ENCODE results near the gene DGKZ.
A peak's percentile ranks its signal among the peaks of the same experiment; 100 is the strongest.

The DGKZ gene

DNA sequence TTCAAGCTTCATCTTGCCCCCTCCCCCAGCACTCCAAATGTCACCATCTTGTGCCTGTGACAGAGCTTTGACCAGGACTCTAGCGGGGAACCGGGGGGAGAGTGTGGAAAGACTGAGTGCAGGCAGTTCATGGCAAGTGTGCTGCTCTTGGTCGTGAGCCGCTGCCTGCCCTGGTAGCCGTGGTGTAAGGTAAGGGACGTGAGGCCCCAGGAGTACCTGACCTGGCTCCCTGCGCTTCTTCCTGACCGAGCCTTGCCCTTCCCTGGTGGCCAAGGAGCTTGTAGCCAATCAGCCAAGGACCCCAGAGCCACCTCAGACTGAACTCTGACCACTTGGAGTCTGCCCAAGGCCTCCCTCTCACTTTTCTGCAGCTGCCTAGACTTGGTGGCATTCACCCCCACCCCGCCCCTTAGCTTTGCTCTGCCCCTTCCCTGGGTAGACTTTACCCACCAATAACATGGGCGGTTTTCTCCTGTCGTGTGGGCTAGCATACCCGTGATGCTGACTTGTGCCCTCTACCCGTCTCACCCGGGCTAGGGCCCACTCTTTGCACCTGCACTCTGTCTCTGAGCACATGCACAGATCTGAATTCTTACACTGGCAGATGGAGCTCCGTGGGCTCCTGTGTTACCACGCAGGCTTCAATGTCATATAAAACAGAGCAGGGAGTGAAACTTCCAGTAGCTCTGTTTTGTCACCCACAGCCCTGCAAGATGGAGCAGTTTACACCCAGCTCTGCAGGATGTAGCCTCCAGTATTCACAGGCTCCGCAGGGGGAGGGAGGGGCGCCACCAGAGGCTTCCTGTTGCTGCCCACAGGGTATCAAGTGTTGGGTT lies 1.5 kb downstream of the DGKZ start:
- DNase-seq = no peak

DNA sequence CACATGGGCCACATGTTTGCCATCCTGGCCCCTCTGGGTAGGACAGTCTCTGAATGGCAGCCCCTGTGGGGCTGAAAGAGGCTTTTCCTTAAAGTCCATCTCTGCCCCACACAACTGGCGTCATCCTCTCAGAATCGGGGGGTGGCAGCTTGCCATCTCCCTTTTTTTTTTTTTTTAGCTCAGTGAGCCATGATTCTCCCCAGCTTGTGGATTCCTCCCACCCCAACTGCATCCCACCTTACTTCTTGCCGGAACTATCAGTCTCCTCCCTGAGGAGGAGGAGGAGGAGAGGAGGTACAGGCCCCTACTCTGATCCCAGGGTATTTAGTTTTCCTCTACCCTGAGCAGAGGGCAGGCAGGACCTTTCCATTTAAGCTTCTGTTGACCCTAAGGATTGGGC lies 3.4 kb downstream of the DGKZ start:
- no peak for DNase-seq

DNA sequence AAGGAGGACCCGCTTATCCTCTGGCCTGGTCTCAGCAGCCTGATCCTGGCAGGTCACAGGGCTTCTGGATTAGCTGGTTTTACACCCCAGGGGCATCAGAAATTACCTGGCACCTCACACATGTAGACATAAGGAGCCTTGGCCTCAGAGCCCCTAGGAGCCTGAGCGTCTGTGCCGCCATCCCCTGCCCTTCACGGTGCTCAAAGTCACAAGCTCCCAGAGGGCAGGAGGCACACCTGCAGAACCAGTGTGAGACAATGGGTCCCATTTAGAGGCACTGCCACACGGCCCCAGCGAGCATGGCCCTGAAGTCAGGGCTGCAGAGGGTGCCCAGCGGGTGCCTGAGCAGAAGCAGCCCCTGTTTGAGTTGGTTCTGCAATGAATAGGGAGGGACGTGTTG lies 3.9 kb downstream of the DGKZ start:
- no peak for DNase-seq

DNA sequence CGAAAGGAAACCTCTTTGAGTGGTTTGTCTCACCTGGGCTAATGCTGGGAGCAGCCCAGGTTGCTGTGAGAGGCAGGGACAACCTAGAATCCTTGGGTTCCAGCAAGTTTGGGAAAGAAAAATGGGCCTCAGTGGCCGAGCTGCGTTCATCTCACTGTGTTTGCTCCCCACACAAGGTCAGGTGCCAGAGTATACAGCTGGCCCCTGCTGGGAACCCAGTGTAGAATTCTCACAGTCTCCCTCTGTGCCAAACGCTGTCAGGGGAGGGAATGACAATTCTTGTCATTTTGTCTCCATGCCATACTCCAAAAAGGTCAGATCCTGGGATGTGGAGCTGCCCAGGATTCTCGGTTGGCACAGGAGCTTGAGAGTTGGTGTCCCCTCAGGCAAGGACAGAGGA lies 4.3 kb downstream of the DGKZ start:
- DNase-seq = no peak

DNA sequence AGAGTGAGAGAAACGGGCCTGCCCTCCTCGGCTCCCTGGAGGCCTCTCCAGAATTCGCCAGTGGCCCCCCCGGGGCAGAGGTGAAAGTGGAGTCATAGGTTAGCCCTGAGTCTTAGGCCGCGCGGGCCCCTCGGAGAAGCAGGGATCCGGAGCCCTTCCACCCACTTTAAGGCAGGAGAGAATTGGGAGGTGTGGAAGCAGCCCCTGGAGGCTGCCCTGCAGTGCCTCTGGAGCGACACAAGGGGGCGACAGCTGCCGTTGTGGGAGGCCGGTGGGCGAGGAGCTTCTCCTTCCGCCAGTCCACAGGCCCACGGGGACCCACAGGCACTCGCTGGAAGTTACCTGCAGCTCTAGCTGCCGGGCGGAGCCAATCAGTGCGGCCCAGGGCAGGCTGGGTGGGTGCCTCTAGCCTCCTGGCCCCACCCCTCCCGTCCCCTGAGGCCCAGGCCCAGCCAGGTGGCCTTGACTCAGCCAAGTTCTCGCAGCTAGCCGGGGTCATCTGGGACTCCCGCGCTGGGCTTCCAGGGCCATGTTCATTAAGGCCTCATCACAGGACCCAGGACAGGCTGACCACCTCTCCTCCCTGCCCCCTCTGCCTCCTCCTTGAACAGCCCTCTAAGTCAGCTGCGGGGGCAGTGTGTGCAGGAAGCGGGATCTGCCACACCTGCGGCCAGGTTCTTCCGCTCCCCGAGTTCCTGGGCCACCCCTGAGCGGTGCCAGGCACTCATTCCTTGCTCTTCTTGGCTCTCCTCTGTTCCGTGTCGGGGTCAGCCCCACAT lies 5.0 kb downstream of the DGKZ start:
- DNase-seq = peak in 1 of 2 experiments; percentile 26

DNA sequence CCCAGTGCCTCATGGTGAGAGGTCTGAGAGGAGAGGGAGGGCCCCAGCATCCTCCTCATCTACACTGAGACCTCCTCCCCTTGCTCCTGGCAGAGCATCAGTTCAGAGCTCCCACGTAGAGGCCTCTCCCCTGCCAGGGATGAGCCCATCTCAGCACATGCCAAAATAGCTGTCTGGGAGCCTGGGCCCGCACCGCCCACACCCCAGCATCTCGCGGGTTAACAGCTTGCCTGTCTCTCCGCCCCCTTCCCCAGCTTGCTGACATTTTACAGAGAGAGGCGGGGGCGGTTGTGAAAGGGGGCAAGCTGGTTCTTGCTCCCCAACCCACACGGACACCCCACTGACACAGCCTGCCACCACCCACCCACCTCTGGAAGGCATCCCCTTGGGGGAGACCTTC lies 6.4 kb downstream of the DGKZ start:
- no peak for DNase-seq

DNA sequence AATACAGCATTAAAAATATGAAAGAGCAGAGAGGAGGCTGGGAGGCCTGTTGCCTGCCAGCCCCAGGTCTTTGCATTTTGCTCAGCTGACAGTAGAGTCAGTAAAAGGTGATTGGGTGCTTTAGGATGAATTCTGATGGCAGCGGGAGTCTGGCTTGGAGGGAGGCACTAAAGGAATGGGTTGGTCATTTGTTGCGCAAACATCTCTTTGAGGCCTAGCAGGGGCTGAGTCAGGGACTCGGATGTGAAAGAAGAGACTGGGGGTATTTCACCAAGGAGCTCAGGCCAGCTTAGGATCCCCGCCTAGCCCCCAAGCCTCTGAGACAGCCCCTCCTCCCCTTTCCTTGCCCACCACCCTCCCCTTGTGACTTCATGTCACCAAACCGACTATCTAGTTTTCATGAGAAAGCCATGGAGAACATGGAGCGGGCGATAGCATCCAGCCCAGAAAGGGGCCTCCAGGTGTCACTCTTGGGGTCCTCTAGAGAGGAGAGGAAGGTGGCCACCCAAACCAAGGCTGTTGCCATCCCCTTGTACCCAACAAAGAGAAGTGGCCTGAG lies 9.7 kb downstream of the DGKZ start:
- DNase-seq = no peak

DNA sequence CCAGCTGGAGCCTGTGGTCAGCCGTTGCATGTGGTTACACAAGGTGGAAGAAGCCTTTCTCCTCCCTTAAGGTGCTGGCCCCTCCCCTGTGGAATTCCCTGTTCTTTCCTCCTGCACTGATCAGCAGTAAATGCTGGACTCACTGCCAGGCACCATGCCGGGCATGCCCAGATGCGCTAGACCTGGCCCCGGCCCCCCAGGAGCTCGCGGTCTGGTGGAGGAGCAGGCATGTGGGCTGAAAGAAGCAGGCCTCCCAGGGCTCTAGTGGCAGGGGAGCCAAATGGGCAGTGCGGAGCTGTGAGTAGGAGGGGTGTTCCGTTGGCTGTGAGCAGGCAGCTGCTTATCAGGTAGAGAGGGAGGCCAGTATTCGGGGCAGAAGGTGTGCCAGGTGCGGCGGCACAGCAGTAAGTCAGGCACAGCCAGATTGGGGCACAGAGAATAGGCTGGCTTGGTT lies 10.2 kb downstream of the DGKZ start:
- DNase-seq = no peak

DNA sequence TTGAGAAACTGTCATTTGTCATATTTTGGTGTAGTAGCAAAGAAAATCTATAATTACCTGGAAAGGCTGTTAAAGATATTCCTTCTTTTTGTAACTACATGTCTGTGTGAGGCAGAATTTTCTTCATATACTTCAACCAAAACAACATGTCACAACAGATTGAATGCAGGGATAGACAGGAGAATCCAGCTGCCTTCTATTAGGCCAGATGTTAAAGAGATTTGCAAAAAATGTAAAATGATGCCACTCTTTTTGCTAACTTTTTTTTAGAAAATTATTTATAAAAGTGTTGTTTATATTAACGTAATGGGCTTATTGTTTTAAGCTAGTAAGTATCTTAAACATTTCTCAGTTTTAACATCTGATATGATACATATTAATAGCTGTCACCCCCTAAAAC lies 12.7 kb downstream of the DGKZ start:
- no peak for DNase-seq

DNA sequence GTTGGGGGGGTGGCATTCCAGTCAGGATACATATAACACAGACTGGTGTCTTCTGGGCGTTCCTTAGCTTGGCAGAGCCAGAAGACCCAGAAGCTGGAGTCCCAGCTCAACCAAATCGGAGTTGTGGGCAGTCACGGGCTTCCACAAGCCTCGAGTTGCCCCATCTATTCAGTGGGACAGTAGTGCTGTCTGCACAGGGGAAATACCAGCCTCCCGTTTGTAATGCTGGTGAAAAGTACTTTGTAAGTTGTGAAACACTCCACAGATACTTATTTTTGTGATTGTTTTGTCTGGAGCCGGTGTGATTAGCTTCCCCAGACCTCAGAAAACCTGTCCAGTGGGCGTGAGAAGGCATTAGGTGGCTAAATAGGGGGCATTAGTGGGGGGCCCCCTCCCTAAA lies 13.6 kb downstream of the DGKZ start:
- no peak for DNase-seq

DNA sequence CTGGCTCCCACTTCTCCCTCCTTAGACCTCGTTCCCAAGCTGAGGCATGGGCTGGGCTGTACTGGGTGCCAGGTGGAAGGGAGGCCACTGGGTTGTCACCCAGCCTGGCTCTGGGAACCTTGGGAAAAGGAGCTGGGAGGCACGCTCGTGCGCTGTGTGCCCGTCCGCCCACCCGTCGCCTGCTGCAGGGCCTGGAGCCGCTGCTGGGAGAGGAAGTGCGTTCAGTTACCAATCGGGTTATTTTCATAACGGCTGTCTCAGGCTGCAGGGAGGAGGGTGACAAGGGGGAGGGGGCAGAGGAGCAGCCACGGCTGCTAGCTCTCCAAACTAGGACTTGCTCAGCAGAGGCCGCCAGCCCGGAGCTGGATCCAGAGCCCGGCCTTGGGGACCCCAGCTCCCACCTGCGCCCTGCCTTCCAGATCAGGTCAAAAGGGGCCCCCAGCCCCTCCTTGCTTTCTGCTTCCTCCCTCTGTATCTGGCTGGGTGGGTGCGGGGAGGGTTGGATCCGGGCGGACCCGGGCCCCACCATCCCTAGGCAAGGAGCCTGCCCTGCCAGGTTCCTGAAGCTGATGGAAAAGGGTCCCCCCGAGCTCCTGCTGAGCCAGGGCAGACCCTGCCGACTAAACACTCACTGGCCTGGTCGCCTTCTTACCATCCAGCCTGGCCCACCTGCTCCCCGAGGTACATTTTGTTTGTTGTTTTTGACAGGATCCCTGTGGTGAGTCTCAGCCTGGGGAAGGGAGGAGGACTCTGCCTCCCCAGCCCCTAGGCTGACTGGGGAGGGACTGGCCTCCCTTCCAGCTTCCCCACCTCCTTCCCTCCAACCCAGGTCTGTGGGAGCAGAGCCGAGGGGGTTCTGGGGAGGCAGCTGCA lies 14.3 kb downstream of the DGKZ start:
- no peak for DNase-seq

DNA sequence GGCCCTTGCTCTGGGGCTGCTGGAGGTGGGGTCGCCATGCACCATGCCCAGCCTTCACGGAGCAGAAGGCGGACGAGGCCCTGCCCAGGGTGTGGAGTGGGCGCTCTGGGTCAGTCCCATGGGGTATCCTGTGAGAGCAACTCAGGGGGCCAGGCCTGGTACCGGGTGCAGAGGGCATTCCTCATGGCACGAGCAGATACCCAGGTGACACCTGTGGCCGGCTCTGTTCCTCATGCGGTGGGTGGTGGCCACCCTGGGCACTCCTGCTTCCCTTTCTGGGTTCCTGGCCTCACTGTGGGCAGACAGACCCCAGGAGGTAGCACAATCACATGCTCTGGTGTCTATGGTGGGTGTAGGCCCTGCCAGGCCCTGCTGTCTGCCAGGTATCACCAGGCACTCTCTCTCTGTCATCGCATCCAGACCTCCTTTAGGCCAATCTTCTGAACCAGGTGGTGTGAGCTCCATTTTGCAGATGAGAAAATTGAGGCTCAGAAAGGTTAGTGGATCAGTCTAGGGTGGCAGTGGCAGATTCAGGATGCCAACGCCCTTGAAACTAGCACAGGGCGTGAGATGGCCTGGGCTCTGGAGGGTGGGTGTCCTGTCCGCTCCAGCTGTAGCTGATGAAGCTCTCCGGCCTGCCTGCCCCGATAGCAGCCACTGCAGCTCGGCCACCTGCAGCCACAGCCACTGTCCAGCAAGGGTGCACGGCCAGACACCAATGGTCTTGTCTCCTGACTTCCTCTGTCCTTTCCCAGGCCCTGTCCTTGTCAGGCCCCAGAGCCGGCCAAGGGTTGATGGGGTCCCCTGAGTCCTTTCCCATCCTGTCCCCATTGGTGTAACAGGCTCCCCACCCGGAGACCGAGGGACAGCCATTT lies 15.1 kb downstream of the DGKZ start:
- no peak for DNase-seq

DNA sequence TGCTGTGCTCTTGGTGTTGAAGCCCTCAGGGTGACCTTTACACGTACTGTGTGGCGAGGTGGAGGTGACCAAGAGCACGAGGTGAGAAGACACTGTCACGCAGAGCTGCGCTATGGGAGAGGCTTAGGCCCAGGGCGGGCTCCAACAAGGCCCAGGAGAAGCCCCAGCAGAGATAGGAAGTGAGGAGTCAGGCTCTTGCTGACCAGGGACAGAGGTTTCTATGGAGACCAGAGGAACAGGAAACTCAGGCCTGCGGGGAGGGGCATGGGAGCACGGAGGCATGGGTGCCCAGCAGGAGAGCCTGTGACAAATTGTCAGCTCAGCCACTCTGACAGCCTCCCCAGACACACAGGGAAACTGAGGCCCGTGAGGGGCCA lies 15.8 kb downstream of the DGKZ start:
- no peak for DNase-seq

DNA sequence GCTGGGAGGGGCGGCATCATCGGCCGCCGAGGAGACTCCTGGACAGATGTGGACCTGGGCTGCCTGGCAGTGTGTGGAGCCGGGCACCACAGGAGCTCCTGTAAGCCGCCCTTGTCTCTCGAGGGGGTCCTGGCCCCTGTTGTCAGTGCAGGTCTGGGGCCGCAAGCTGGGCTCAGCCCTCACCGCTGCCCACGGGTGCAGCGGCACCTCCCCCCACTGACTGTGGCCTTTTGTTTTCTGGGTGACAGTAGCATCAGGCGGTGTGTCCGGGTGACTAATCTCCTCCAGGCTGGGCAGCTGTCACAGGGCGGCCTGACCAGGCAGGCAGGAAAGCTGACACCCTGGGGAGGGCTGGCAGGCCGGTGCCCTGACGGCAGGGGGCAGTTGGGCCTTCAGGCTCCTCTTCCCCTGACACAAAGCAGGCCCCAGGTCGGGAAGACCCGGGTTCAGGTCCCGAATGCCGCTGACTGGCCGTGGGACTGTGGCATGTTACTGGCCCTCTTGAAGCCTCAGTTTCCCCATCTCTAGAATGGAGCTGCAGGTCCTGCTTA lies 16.3 kb downstream of the DGKZ start:
- peak; percentile 50 to 81 for DNase-seq

DNA sequence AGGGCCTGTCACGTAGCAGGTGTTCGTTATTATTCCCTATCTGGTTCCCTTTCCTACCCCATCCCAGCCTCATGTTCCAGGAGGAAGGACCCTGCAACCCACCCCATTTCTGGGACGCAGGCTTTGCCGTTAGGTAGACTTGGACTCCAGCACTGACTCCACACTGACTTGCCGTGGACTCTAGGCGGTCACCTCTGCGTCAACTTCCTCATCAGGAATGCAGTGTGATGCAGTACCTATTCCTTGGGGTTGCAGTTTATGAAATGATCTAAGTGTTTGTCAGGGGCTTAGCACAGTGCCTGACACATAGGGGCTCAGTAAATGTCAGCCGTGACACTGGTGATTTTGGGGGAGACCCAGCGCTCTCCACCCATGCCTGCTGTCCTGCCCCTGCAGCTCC lies 16.8 kb downstream of the DGKZ start:
- peak in 1 of 2 experiments; percentile 58 for DNase-seq

DNA sequence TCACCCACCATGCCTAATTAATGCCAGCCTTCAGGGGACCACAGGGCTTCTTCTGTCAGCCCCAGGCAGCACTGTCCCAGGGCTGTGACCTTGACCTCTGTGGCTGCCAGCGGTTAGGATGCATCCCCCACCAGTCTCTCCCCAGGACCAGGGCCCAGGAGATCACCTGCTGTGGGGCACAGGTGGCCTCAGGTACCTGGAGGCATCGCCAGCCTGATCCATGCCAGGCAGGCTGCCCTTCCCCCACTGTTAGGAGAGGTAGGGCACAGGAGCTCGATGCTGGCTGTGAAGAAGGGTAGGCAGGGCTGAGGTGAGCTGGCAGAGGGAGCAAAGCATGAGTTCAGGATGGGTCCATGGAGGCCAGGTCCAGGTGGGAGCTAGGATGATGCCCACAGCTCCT lies 17.5 kb downstream of the DGKZ start:
- DNase-seq = no peak

DNA sequence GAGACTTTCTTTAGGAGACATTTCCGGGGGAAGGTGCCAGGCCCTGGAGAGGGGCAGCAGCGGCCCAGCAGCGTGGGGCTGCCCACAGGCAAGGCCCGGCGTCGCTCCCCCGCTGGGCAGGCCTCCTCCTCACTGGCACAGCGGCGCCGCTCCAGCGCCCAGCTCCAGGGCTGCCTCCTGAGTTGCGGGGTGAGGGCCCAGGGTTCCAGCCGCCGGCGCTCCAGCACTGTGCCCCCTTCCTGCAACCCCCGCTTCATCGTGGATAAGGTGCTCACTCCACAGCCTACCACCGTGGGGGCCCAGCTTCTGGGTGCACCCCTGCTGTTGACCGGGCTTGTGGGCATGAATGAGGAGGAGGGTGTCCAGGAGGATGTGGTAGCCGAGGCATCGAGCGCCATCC lies 19.0 kb downstream of the DGKZ start:
- no peak for DNase-seq

DNA sequence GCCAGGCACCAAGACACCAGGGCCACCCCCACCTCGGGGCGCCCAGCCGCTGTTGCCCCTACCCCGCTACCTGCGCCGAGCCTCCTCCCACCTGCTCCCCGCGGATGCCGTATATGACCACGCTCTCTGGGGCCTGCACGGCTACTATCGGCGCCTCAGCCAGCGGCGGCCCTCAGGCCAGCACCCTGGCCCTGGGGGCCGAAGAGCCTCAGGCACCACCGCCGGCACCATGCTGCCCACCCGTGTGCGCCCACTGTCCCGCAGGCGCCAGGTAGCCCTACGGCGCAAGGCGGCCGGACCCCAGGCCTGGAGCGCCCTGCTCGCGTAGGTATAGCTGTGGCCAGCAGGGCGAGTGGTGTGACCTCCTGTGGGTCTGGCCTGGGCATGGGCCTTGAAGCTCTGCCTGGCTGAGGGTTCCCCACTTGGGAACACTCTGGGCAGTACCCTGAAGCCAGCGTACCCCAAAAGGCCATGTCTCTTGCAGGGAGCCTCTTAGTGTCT lies 19.4 kb downstream of the DGKZ start:
- DNase-seq = no peak

DNA sequence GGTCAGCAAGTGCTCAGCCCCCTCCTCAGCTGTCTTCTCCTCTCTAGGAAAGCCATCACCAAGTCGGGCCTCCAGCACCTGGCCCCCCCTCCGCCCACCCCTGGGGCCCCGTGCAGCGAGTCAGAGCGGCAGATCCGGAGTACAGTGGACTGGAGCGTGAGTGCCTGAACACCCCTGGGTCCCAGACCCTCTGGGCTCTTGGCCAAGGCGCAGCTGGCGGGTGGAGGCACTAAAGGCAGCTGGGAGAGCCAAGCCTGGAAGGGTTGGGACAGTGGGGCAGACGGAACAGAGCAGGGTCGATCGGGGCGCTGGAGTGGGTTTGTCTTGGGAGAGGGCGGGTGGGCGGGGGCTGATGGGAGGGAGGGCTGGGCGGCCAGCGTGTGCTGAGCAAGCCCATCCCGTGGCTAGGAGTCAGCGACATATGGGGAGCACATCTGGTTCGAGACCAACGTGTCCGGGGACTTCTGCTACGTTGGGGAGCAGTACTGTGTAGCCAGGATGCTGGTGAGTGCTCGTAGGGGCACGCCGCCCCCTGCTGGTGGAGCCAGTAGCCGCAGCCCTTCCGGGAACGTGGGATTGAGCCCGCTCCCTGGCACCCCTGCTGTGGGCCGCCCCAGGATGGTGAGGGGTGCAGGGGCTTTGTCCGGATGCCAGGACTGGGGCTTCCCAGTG lies 20.1 kb downstream of the DGKZ start:
- DNase-seq = peak; percentile 50 to 84

DNA sequence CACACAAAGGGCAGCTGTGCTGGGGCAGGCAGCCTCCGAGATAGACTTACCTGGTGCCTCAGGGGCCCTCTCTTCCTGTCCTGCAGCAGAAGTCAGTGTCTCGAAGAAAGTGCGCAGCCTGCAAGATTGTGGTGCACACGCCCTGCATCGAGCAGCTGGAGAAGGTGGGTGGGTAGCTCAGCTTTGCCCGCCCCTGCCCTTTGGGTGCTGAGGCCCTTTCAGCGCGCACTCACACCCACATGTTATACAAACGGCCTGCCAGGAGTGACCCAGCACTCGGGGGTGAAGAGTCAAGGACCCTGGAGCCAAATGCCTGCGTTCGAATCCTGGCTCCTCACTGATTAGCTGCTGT lies 20.6 kb downstream of the DGKZ start:
- DNase-seq = no peak
